Gastrocnemius medialis (tissue), 4 donors: ENCODE measurements around the gene SHISAL1. TPM values are rescaled to one million over a fixed set of nuclear protein-coding genes. Genes with fewer than 3 reads are reported as not detected.

Experiments
- ATAC-seq, 2 donors: fragments of 150-250 bp; one replicate each; pipeline ENCODE4 v1.9.1; 2016
- DNase-seq, 2 donors: peaks; one replicate each; pipeline ENCODE4 v3.0.0-alpha.2; 2019
- H3K27ac ChIP-seq, 4 donors: fragments of 200-600 bp; sonication (generic); 1 replicate in 1 of 4; 2 replicates in 3 of 4; pipeline ENCODE4 v1.5.1; 2016 to 2018; ENCODE audit warnings: mild to moderate bottlenecking in 2 of 4, moderate library complexity in 1 of 4
- H3K27me3 ChIP-seq, 3 donors: fragments of 200-600 bp; sonication (generic) in 2 of 3; 1 replicate in 1 of 3; 2 replicates in 2 of 3; pipeline versions ENCODE4 v1.5.1 to v1.6.0; 2016 to 2019; ENCODE audit warnings: mild to moderate bottlenecking in 1 of 3, moderate library complexity in 1 of 3
- H3K36me3 ChIP-seq, 2 donors: fragments of 200-600 bp; sonication (generic) in 1 of 2; one replicate each; pipeline ENCODE4 v1.5.1; 2017 to 2018
- H3K4me1 ChIP-seq, 2 donors: fragments of 200-600 bp; sonication (generic) in 1 of 2; one replicate each; pipeline ENCODE4 v1.5.1; 2016 to 2017; ENCODE audit warnings: mild to moderate bottlenecking in 2 of 2
- H3K4me3 ChIP-seq, 4 donors: fragments of 200-600 bp; sonication (generic) in 3 of 4; 1 replicate in 1 of 4; 2 replicates in 3 of 4; pipeline ENCODE4 v1.5.1; 2016 to 2019; ENCODE audit warnings: mild to moderate bottlenecking in 2 of 4
- H3K9me3 ChIP-seq, 3 donors: fragments of 200-600 bp; sonication (generic) in 2 of 3; 1 replicate in 1 of 3; 2 replicates in 2 of 3; pipeline ENCODE4 v1.5.1; 2016 to 2019
- POLR2A ChIP-seq, 2 donors: fragments of 450-650 bp; IDR thresholded peaks; one replicate each; pipeline ENCODE4 v1.6.1; 2017; ENCODE audit warnings: antibody characterized with exemption in 2 of 2, mild to moderate bottlenecking in 2 of 2, moderate library complexity in 2 of 2
- in situ Hi-C, 4 donors: fragments of 200-750 bp; cut with MboI; loops; one replicate each; pipeline versions ENCODE4 v1.15.0 to v1.8.0; 2017; ENCODE audit warnings: low sequenced_read_pairs in 4 of 4
- intact Hi-C: fragments of 100-400 bp; cut with DNase I; formaldehyde crosslinking; loops from one replicate; pipeline ENCODE4 v1.15.1; 2023; ENCODE audit warnings: low total_unique reads
- total RNA-seq, 4 donors: library from RNA; depleted of rRNA; stranded (reverse); fragments of >200 nt; gene quantifications; one replicate each; pipeline versions ENCODE4 v1.1.0 to v1.2.3, GENCODE V29; 2016
- TF ChIP-seq, protein P1 (sequence below), 5 experiments: fragments of 450-650 bp in 3 of 5; fragments of 200-600 bp in 2 of 5; sonication (generic) in 2 of 5; IDR thresholded peaks in 4 of 5; conservative IDR thresholded peaks in 1 of 5; 1 replicate in 4 of 5; 2 replicates in 1 of 5; pipeline ENCODE4 v1.5.1; 2016 to 2019; ENCODE audit warnings: antibody characterized with exemption in 5 of 5, mild to moderate bottlenecking in 3 of 5, moderate library complexity in 3 of 5

SHISAL1 gene
- total RNA-seq, 4 donors from 2014 or later = 0.03 to 0.10 TPM; not detected in 2

DNA sequence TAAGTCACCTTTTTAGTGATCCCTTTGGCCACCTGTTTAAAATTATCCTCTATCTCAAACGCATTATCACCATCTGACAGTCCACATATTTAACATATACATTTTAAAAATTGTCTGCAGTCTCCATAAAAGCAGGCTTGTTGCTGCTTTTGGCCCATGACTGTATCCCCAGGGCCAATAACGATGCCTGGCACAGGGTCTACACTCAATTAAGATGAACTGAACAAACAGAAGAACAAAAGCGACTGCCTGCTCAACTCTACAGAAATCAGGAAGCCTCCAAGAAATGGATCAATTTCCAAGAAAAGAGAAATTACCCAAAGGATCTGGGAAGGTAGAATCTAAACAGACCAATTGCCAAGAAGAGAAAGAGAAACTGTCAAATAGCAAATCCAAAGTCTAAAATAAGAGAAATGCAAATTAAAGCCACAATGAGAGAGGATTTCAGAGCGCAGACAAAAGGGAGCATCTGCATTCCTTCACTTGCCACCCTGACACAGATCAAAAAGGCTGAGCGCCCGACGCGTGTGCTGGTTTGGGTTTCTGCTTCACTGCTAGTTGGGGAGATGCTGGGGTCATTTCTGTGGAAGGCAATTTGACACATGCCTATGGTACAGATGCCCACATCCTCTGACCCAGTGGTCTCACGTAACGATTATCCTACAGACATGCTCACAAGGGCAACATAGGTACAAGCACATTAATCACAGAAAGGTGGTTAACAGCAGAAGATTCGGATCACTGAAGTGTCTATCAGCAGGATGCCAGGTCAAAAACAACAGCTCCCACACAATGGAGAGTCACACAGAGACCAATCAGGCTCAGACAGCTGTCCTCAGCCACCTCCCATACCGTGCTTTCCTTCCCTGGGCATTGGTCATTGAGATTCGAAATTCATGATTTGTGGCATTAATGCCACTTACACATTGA is 55.9 kb downstream of the SHISAL1 start:
- no peak for ATAC-seq
- TF ChIP-seq, protein P1, sequence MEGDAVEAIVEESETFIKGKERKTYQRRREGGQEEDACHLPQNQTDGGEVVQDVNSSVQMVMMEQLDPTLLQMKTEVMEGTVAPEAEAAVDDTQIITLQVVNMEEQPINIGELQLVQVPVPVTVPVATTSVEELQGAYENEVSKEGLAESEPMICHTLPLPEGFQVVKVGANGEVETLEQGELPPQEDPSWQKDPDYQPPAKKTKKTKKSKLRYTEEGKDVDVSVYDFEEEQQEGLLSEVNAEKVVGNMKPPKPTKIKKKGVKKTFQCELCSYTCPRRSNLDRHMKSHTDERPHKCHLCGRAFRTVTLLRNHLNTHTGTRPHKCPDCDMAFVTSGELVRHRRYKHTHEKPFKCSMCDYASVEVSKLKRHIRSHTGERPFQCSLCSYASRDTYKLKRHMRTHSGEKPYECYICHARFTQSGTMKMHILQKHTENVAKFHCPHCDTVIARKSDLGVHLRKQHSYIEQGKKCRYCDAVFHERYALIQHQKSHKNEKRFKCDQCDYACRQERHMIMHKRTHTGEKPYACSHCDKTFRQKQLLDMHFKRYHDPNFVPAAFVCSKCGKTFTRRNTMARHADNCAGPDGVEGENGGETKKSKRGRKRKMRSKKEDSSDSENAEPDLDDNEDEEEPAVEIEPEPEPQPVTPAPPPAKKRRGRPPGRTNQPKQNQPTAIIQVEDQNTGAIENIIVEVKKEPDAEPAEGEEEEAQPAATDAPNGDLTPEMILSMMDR (IDR thresholded peaks at IDR 0.05 in 4 of 5, conservative IDR thresholded peaks at IDR 0.05 in 1 of 5) = no peak
- TF ChIP-seq POLR2A (IDR thresholded peaks at IDR 0.05) = no peak
- intact Hi-C loops = no loop called here

DNA sequence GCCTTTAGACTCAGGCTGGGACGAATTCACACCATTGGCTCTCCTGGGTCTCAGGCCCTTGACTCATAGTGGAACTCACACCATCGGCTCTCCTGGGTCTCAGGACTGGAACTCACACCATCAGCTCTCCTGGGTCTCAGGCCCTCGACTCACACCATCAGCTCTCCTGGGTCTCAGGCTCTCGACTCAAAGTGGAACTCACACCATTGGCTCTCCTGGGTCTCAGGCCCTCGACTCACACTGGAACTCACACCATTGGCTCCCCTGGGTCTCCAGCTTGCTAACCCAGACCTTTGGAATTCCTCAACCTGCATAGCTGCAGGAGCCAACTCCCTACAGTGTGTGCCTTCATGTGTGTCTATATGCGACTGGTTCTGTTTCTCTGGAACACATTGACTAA is 56.7 kb downstream of the SHISAL1 start:
- no peaks in the 10 kb centered on the region for H3K9me3 ChIP-seq
- H3K36me3 ChIP-seq = no peaks in the 10 kb centered on the region
- no peaks in the 10 kb centered on the region for H3K4me1 ChIP-seq
- ATAC-seq (no peak), DNase-seq (no peak)
- TF ChIP-seq, protein P1 (IDR thresholded peaks at IDR 0.05 in 4 of 5, conservative IDR thresholded peaks at IDR 0.05 in 1 of 5) = no peak
- TF ChIP-seq POLR2A (IDR thresholded peaks at IDR 0.05) = no peak
- no peak overlapping the region for H3K4me3 ChIP-seq
- no peak overlapping the region for H3K27ac ChIP-seq
- in situ Hi-C loops (no loop called here), intact Hi-C loops (no loop called here)
- peaks cover 0 to 4% (median 4%) of the 10 kb centered on the region in 3 donors for H3K27me3 ChIP-seq

More for the DNA sequence above, 55.9 kb downstream of the SHISAL1 start:
- H3K27ac ChIP-seq = no peak overlapping the region
- H3K36me3 ChIP-seq = no peaks in the 10 kb centered on the region
- DNase-seq = no peak
- peaks cover 0 to 4% (median 4%) of the 10 kb centered on the region in 3 donors for H3K27me3 ChIP-seq
- in situ Hi-C loops = no loop called here
- no peak overlapping the region for H3K4me3 ChIP-seq
- H3K9me3 ChIP-seq = no peaks in the 10 kb centered on the region
- H3K4me1 ChIP-seq = no peaks in the 10 kb centered on the region

DNA sequence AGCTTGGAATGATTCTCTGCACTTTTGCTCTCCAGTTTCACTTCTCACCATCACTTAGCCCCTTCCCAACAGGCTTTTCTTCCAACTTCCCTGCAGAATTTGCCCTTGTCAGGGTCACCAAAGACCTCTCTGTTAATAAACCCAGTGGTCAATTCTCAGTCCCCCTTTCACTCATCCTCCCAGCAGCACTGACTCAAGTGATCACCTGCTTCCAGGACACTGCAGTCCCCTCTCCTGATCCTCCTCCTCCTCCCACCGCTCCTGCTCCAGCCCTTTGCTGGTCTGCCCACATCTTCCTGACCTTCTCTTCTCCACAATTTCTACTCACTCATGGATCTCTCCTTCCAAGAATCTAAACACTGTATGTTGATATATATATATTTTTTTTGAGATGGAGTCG is 57.9 kb downstream of the SHISAL1 start:
- in situ Hi-C loops (no loop called here), intact Hi-C loops (no loop called here)
- no peak for TF ChIP-seq POLR2A (IDR thresholded peaks at IDR 0.05)

DNA sequence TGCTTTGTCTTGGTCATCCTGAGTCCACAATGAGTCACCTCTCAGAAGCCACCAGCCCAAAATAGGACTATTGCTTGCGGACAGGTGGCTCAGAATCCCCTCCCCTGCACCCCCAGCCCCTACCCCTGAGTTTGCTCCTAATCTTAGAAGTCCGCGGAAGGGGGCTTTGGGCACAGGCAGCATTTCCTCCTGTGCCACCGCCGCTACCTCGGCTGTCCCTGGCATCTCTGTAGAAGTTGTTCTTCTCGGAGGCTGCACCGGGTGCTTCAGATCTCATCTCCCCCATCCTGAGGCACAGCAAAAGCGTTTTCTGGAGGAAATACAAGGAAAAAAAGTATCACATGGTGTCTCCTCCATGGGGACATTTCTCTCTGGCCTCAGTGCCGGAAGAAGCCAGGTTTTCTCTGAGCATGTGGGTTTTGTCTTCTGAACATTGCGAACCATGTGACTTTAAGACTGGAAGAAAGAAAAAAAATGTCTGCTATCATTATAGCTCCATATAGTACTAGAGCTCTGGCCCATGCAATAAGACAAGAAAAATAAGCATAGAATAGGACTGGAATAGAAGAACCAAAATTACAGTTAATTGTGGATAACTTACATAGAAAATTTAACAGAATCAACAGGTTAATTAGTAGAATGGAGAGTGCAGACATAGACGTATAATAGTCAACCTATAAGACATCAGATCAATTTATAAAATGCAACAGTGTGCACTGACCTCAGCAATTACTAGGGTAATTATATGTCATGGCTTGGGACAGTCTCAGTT is 63.2 kb downstream of the SHISAL1 start:
- no peaks in the 10 kb centered on the region for H3K9me3 ChIP-seq
- in situ Hi-C loops = no loop called here
- peaks cover 0 to 2% (median 0%) of the 10 kb centered on the region in 3 donors for H3K27me3 ChIP-seq
- no peak overlapping the region for H3K27ac ChIP-seq
- H3K36me3 ChIP-seq = no peaks in the 10 kb centered on the region
- TF ChIP-seq, protein P1 (IDR thresholded peaks at IDR 0.05 in 4 of 5, conservative IDR thresholded peaks at IDR 0.05 in 1 of 5) = no peak
- TF ChIP-seq POLR2A (IDR thresholded peaks at IDR 0.05) = no peak
- no peak overlapping the region for H3K4me3 ChIP-seq
- no peaks in the 10 kb centered on the region for H3K4me1 ChIP-seq
- DNase-seq (no peak), ATAC-seq (no peak)
- intact Hi-C loops = no loop called here

More for the DNA sequence above, 57.9 kb downstream of the SHISAL1 start:
- Histone ChIP-seq H3K27ac (no peak overlapping the region), H3K4me3 (no peak overlapping the region), H3K36me3 (no peaks in the 10 kb centered on the region), H3K4me1 (no peaks in the 10 kb centered on the region), H3K9me3 (no peaks in the 10 kb centered on the region), H3K27me3 (peaks cover 0 to 4% (median 4%) of the 10 kb centered on the region in 3 donors)
- DNase-seq = no peak
- no peak for ATAC-seq

DNA sequence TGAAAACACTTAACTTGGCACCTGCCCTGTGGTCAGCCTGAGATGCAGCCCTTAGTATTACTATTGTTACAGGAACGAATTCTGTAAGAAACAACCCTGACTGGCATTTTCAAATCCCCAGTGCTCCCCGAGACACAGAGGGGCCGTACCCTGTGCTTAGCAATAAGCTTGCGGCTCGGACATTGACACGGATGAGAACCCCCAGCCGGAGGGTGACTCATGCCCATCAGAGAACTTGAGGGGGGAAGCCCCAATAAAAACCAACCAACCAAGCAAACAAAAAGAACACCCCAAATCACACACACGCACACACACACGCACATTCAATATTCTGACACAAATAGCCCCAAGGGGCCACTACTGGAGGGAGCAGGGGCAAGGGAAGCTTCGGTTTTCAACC is 63.8 kb downstream of the SHISAL1 start:
- DNase-seq (no peak), ATAC-seq (no peak)
- peaks cover 0 to 6% (median 2%) of the 10 kb centered on the region in 3 donors for H3K27me3 ChIP-seq
- no peaks in the 10 kb centered on the region for H3K36me3 ChIP-seq
- H3K4me1 ChIP-seq = no peaks in the 10 kb centered on the region
- intact Hi-C loops (no loop called here), in situ Hi-C loops (no loop called here)
- H3K27ac ChIP-seq = no peak overlapping the region
- no peaks in the 10 kb centered on the region for H3K9me3 ChIP-seq
- TF ChIP-seq, protein P1 (IDR thresholded peaks at IDR 0.05 in 4 of 5, conservative IDR thresholded peaks at IDR 0.05 in 1 of 5) = no peak
- no peak for TF ChIP-seq POLR2A (IDR thresholded peaks at IDR 0.05)
- H3K4me3 ChIP-seq = no peak overlapping the region
